ENCODE data around the gene CD99L2. TPM values are rescaled to one million over a fixed set of nuclear protein-coding genes. Genes with fewer than 3 reads are reported as not detected.

Gene CD99L2
- total and polyA plus RNA-seq, 12 donors = 20.0 to 102 (median 55.4) TPM

- intact Hi-C loops (cut with DNase I) = loop anchor here (5.0 to 10.0 kb wide), 4 partner anchors 134 to 311 kb away; partner anchors contain the start of gene HMGB3 (in 1 of the 2)
- Histone ChIP-seq H3K27ac (no peak overlapping the region), H3K9me3 (replicated peaks in 1 of 3) (no peaks in the 10 kb centered on the region), H3K4me3 (no peak overlapping the region), H3K27me3 (no peaks in the 10 kb centered on the region), H3K4me1 (replicated peaks in 1 of 2) (no peaks in the 10 kb centered on the region), H3K36me3 (replicated peaks in 1 of 2) (no peaks in the 10 kb centered on the region)
- DNase-seq = no peak
- WGBS, 4 donors = 88 to 94% (median 90%) methylated on average over 5 to 16 of the region's 16 CpGs; no CpG with 5 or more reads in 1 of the 4 donors
- no peak for TF ChIP-seq POLR2A (IDR thresholded peaks at IDR 0.05)
- no peak for TF ChIP-seq CTCF (IDR thresholded peaks at IDR 0.05)
Measured at GRCh38 chrX:150771116-150771515, 127.4 kb downstream of the CD99L2 start.

DNA sequence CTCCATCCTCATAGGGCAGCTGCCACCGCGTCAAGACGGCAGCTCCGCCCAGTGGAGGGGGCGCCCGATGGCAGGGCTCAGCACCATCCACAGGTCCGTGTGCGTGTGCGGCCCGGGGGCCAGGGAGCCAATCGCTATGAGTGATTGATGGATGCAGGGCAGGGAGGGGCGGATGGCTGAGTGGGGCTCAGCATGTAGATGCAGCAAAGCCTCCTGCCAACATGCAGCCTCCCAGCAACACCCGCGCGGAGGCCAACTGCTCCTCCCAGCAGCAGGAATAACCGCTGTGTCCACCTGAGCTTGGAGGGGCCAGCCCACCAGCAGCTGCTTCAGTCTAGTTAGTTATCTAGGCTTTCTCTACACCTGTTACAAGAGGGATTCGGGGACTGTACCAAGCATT lies 127.8 kb downstream of the CD99L2 start:
- no peaks in the 10 kb centered on the region for H3K9me3 ChIP-seq (replicated peaks in 1 of 3)
- no peak for TF ChIP-seq CTCF (IDR thresholded peaks at IDR 0.05)
- TF ChIP-seq POLR2A (IDR thresholded peaks at IDR 0.05) = no peak
- no peak overlapping the region for H3K27ac ChIP-seq
- H3K4me3 ChIP-seq = no peak overlapping the region
- intact Hi-C loops (cut with DNase I) = loop anchor here (5.0 to 10.0 kb wide), 4 partner anchors 134 to 312 kb away; partner anchors contain the start of gene HMGB3 (in 1 of the 2)
- no peaks in the 10 kb centered on the region for H3K4me1 ChIP-seq (replicated peaks in 1 of 2)
- H3K27me3 ChIP-seq = no peaks in the 10 kb centered on the region
- no peak for DNase-seq
- WGBS, 4 donors = 76 to 90% (median 85%) methylated on average over 16 to 17 of the region's 17 CpGs; no CpG with 5 or more reads in 1 of the 4 donors
- no peaks in the 10 kb centered on the region for H3K36me3 ChIP-seq (replicated peaks in 1 of 2)

- Histone ChIP-seq H3K27ac (no peak overlapping the region), H3K9me3 (replicated peaks in 1 of 3) (no peaks in the 10 kb centered on the region), H3K36me3 (replicated peaks in 1 of 2) (no peaks in the 10 kb centered on the region), H3K4me1 (replicated peaks in 1 of 2) (no peaks in the 10 kb centered on the region), H3K27me3 (no peaks in the 10 kb centered on the region), H3K4me3 (no peak overlapping the region)
- no peak for DNase-seq
- TF ChIP-seq CTCF (IDR thresholded peaks at IDR 0.05) (no peak), POLR2A (IDR thresholded peaks at IDR 0.05) (no peak)
- WGBS, 4 donors = 85 to 96% (median 86%) methylated on average over 7 to 13 of the region's 13 CpGs; no CpG with 5 or more reads in 1 of the 4 donors
- intact Hi-C loops (cut with DNase I) = no loop called here
Measured at GRCh38 chrX:150769408-150769807, 129.1 kb downstream of the CD99L2 start.

- WGBS, 4 donors = 82 to 97% (median 93%) methylated on average over 10 to 19 of the region's 19 CpGs
- H3K27me3 ChIP-seq = no peaks in the 10 kb centered on the region
- DNase-seq = no peak
- no peaks in the 10 kb centered on the region for H3K36me3 ChIP-seq (replicated peaks in 1 of 2)
- H3K9me3 ChIP-seq (replicated peaks in 1 of 3) = no peaks in the 10 kb centered on the region
- TF ChIP-seq CTCF (IDR thresholded peaks at IDR 0.05) = no peak
- no peak for TF ChIP-seq POLR2A (IDR thresholded peaks at IDR 0.05)
- no peak overlapping the region for H3K4me3 ChIP-seq
- no peak overlapping the region for H3K27ac ChIP-seq
- intact Hi-C loops (cut with DNase I) = no loop called here
- no peaks in the 10 kb centered on the region for H3K4me1 ChIP-seq (replicated peaks in 1 of 2)
Measured at GRCh38 chrX:150768580-150769190, 129.8 kb downstream of the CD99L2 start.

Data from adrenal gland (tissue), 12 donors.